ENCODE measurements around the gene CHRM5. TPM values are rescaled to one million over a fixed set of nuclear protein-coding genes. Genes with fewer than 3 reads are reported as not detected.

CHRM5 gene
- total and polyA plus RNA-seq, 9 of the 15 experiments (the other 6 are each of a cell fraction or from before 2014, with no cell fraction given): not detected

- 0 out of 2 replicates have a peak, but pooled peaks have one; percentile 32 for TF ChIP-seq ZC3H11A (IDR thresholded peaks at IDR 0.05; ENCODE audit: low read depth, low read length)
- TF ChIP-seq ZBTB5 (IDR thresholded peaks at IDR 0.05): peak; percentile 87
- TF ChIP-seq MTA1 (IDR thresholded peaks at IDR 0.05; ENCODE audit: borderline replicate concordance): peak; percentile 99
- no peak for TF ChIP-seq RBM22 (IDR thresholded peaks at IDR 0.05; ENCODE audit: low read depth, low read length, poor library complexity, severe bottlenecking)
- TF ChIP-seq SRF (CRISPR knock-in tag; IDR thresholded peaks at IDR 0.05): peak in 1 of 2 experiments; percentile 90; a peak in 2 of 4 replicates
- no peak for TF ChIP-seq E2F5 (CRISPR knock-in tag; IDR thresholded peaks at IDR 0.05)
- no peak for TF ChIP-seq MYNN (IDR thresholded peaks at IDR 0.05)
- no peak for TF ChIP-seq MYNN (CRISPR knock-in tag; IDR thresholded peaks at IDR 0.05)
- no peak for TF ChIP-seq ZNF134 (CRISPR knock-in tag; conservative IDR thresholded peaks at IDR 0.05)
- peak; percentile 59 for TF ChIP-seq SAP30 (IDR thresholded peaks at IDR 0.05; ENCODE audit: borderline replicate concordance, insufficient read depth, low read depth, low read length, poor library complexity, severe bottlenecking)
- no peak for TF ChIP-seq CAMTA2 (CRISPR knock-in tag; conservative IDR thresholded peaks at IDR 0.05)
- TF ChIP-seq ZNF124 (CRISPR knock-in tag; IDR thresholded peaks at IDR 0.05): no peak
- TF ChIP-seq TBP (optimal IDR thresholded peaks at IDR 0.05; ENCODE audit: low read depth, low read length): peak; percentile 84
- TF ChIP-seq GTF3C2 (IDR thresholded peaks at IDR 0.05; ENCODE audit: borderline replicate concordance, extremely low read depth, insufficient read length): no peak
- TF ChIP-seq ZKSCAN1 (IDR thresholded peaks at IDR 0.05; ENCODE audit: low read depth, low read length): peak; percentile 65; the same call in 1 of the 2 replicates
- TF ChIP-seq CBFB (CRISPR knock-in tag; IDR thresholded peaks at IDR 0.05): no peak
- TF ChIP-seq TEAD2 (tag; IDR thresholded peaks at IDR 0.05): no peak
- peak; percentile 76 to 79 for TF ChIP-seq NRF1 (conservative IDR thresholded peaks at IDR 0.05 in 1 of 2, IDR thresholded peaks at IDR 0.05 in 1 of 2)
- peak; percentile 99 for TF ChIP-seq KDM5B (IDR thresholded peaks at IDR 0.05; ENCODE audit: insufficient replicate concordance, low read depth, low read length)
- TF ChIP-seq WHSC1 (IDR thresholded peaks at IDR 0.05; ENCODE audit: low read length): no peak
- no peak for TF ChIP-seq ILF3 (IDR thresholded peaks at IDR 0.05; ENCODE audit: borderline replicate concordance)
Measured at GRCh38 chr15:34101366-34102174, 133.3 kb downstream of the CHRM5 start, which contains the start of the genes EMC7 and PGBD4 (continued).

All from K562 (cell line).